RWPE1 (cell line): ENCODE measurements around the gene SHOC2.

ENCODE experiments used
- CTCF ChIA-PET: fragments of 350-600 bp; sonication (Branson Sonifier 250); formaldehyde crosslinking; extraction: SDS; loops from one replicate; lab custom pipeline; 2021; lab: Yijun Ruan, JAX
- POLR2A ChIA-PET: fragments of 400-600 bp; formaldehyde crosslinking; extraction: SDS; loops from one replicate; lab custom pipeline; 2020; ENCODE audit warnings: antibody characterized with exemption; ENCODE audit not compliant: low non-redundant PET; lab: Yijun Ruan, JAX
- DNase-seq: peaks from one replicate; pipeline ENCODE4 v3.0.0; 2012; ENCODE audit warnings: low spot score
- H3K27ac ChIP-seq: fragments of 450-650 bp; 2 replicates; pipeline ENCODE4 v1.5.1; 2017
- TF ChIP-seq, protein P1 (sequence below): fragments of 450-650 bp; conservative IDR thresholded peaks from 2 replicates; pipeline ENCODE4 v1.5.1; 2017; ENCODE audit warnings: low read depth, mild to moderate bottlenecking

The SHOC2 gene

DNA sequence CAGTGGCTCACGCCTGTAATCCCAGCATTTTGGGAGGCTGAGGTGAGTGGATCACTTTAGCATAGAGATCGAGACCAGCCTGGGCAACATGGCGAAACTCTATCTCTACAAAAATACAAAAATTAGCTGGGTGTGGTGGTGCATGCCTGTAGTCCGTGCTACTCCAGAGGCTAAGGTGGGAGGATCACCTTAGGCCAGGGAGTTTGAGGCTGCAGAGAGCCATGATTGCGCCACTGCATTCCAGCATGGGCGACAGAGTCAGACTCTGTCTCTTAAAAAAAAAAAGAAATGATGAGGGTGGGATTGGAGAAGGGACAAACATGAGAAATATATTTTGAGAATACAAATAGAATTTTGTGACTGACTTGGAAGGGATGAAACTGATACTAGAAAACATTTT, 76.9 kb downstream of the SHOC2 start:
- TF ChIP-seq, protein P1, sequence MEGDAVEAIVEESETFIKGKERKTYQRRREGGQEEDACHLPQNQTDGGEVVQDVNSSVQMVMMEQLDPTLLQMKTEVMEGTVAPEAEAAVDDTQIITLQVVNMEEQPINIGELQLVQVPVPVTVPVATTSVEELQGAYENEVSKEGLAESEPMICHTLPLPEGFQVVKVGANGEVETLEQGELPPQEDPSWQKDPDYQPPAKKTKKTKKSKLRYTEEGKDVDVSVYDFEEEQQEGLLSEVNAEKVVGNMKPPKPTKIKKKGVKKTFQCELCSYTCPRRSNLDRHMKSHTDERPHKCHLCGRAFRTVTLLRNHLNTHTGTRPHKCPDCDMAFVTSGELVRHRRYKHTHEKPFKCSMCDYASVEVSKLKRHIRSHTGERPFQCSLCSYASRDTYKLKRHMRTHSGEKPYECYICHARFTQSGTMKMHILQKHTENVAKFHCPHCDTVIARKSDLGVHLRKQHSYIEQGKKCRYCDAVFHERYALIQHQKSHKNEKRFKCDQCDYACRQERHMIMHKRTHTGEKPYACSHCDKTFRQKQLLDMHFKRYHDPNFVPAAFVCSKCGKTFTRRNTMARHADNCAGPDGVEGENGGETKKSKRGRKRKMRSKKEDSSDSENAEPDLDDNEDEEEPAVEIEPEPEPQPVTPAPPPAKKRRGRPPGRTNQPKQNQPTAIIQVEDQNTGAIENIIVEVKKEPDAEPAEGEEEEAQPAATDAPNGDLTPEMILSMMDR = no peak
- H3K27ac ChIP-seq = no peak overlapping the region
- POLR2A ChIA-PET = no interaction called here
- CTCF ChIA-PET = no interaction called here
- no peak for DNase-seq

DNA sequence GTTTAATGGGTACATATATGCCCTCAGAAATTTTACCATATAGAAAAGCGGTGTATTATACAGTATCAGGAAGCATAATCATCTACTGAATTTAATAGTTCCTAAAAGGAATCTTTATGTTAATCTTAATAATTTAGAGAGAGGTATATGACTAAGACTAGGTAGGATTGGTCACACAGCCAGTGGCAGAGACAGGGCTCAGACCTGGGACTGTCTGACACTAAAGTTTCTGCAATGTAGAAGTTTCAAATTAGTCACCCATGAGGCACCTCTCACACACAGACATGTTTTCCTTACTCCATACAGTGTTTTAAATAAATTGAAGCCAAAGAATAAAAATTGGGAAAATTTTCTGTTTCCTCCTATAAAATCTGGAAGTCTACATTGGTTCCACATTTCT, 84.6 kb downstream of the SHOC2 start:
- TF ChIP-seq, protein P1 = no peak
- ChIA-PET POLR2A (no interaction called here), CTCF (interaction anchor here (0.6 kb wide), 2 partner anchors 18 to 124 kb away, joined by 3 to 5 read pairs; no protein-coding TSS in a partner anchor)
- H3K27ac ChIP-seq = no peak overlapping the region
- DNase-seq = no peak

DNA sequence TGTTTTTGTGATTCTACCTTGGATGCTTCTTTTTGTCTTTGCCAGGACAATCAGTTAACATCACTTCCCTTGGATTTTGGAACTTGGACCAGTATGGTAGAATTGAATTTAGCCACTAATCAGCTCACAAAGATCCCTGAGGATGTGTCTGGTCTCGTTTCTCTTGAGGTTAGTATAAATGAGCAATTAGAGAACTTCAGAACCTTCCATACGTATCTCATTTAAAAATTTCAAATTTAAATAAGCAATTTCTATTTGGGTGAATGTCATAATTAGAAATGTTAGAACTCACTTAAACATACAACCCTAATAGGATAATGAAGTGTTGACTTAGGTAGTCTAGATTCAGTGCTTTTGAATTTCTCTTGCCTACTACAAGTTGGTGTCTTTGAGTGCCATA, 88.1 kb downstream of the SHOC2 start:
- H3K27ac ChIP-seq = no peak overlapping the region
- ChIA-PET CTCF (interaction anchor here (0.9 kb wide), 1 partner anchor 80 kb away, joined by 3 read pairs; no protein-coding TSS in a partner anchor), POLR2A (no interaction called here)
- no peak for DNase-seq
- TF ChIP-seq, protein P1 = no peak

DNA sequence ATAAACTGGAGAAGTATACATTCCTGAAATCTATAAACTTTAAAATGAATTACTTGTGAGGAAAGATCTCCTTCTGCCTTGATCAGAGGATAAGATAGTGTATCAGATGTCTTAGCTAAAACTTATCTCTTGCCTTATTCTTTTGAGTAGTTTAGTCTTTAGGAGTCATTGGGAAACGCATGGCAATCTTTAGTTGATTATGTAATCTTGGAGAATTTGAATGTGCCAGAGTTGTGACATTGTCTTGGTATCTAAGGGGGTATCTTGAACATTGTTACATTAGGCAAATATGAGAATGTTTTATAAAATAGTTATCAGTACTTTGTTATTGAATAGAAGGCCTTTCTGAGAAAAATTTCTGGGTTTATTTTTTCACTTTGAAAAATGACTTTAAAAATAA, 95.8 kb downstream of the SHOC2 start:
- CTCF ChIA-PET = no interaction called here
- POLR2A ChIA-PET = no interaction called here
- no peak overlapping the region for H3K27ac ChIP-seq
- no peak for DNase-seq
- TF ChIP-seq, protein P1 = no peak

DNA sequence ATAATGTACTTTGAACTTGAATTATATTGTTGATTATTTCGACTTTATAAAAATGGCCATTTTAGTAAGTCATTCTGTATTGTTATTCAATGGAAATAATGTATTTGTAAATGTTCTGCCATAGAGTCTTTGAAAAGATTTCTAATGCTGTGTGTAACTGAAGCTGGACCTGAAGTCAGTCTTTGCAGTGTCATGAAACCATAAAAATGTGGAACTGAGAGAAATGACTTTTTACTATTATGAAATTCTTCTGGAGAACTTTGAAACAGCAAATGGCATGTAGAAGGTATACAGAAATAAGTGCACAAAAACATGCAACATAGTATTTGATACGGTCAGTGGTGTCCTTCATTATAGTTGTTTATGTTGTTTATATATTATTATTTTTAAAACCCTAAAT, 97.7 kb downstream of the SHOC2 start:
- CTCF ChIA-PET = interaction anchor here (0.6 kb wide), 1 partner anchor 1318 kb away, joined by 3 read pairs; no protein-coding TSS in a partner anchor
- TF ChIP-seq, protein P1 = no peak
- no peak for DNase-seq
- POLR2A ChIA-PET = no interaction called here
- no peak overlapping the region for H3K27ac ChIP-seq

DNA sequence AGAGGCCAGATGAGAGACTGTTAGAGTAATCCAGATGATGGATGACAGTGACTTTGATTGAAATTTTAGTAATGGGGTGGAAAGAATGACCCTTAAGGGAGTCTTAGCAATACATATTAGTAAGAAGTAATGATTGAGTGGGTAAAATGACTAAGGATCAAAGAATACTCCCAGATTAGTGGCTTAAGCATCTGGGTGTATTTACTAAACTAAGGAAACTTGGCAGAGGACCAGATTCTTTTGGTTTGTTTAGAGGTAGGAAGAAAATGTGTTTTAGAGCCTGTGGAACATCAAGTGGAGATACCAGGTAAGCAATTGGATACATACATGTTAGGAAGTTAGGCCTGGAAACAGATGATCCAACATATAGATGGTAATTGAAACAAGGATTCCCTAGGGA, 98.6 kb downstream of the SHOC2 start:
- ChIA-PET CTCF (interaction anchor here (0.7 kb wide), 1 partner anchor 225 kb away, joined by 3 read pairs; no protein-coding TSS in a partner anchor), POLR2A (no interaction called here)
- TF ChIP-seq, protein P1 = no peak
- H3K27ac ChIP-seq = no peak overlapping the region
- no peak for DNase-seq
